ENCODE data around the gene ZSCAN32. TPM values are rescaled to one million over a fixed set of nuclear protein-coding genes. Genes with fewer than 3 reads are reported as not detected.
A peak's percentile ranks its signal among the peaks of the same experiment; 100 is the strongest.

The ZSCAN32 gene
- total RNA-seq (2021; ENCODE audit: unreplicated experiment) (18.9 TPM), Bru-seq, nascent RNA (percentile 75 among the genes with signal in this experiment), BruChase-seq, experiment 1, labeled RNA remaining after a 2-hour chase (percentile 80 among the genes with signal in this experiment), BruChase-seq, experiment 2, labeled RNA remaining after a 6-hour chase (percentile 71 among the genes with signal in this experiment)
- 12.1 TPM for polyA plus RNA-seq (2012; ENCODE audit: insufficient read length)
- long read RNA-seq, transcript ZSCAN32-202 (7 exons, 3,173 nt) = major isoform, 6 of 41 reads
- long read RNA-seq, partial matches to known transcripts = 13 of 41 reads
- long read RNA-seq, other reads (novel, unspliced or antisense) = 16 of 41 reads

GRCh38 chr16:3400779-3401688 lies at the start of gene ZSCAN32, which contains the start of gene ZNF174:
ZSCAN32 (minus strand) TSS chr16:3401004; CDS start chr16:3397557, 3,447 bp downstream.
ZNF174 (plus strand) TSS chr16:3401215; CDS start chr16:3402005, 790 bp downstream.
- 0 out of 2 replicates have a peak, but pooled peaks cover 3% of the 10 kb centered on the region for H3K4me1 ChIP-seq (ENCODE audit: control insufficient read depth, insufficient read depth, low read length)
- no TSS peak for BruUV-seq (replicated peaks)

GRCh38 chr16:3444032-3444388 lies 43.2 kb upstream of the ZSCAN32 start:
- TF ChIP-seq CTCF (IDR thresholded peaks at IDR 0.05) (no peak), SIN3A (IDR thresholded peaks at IDR 0.05; ENCODE audit: borderline replicate concordance, insufficient read depth, low read depth, low read length) (0 out of 2 replicates have a peak, but pooled peaks have one; percentile 4)
- intact Hi-C loops (cut with micrococcal nuclease; ENCODE audit: unreplicated experiment) (no loop called here), in situ Hi-C loops (cut with HindIII; ENCODE audit: low pct_unique_long_range_greater_than_20kb, low sequenced_read_pairs) (no loop called here)
- Histone ChIP-seq H3K4me3 (ENCODE audit: low read depth in 2 of 2, low read length in 2 of 2) (peak overlapping the region; percentile 59 to 76), H3K9me3 (ENCODE audit: control insufficient read depth, insufficient read depth, low read depth, low read length) (peaks cover 4% of the 10 kb centered on the region; the same call in 1 of the 2 replicates), H3K27ac (ENCODE audit: low read length) (peak overlapping the region; percentile 77), H3K4me1 (ENCODE audit: control insufficient read depth, insufficient read depth, low read length) (no peaks in the 10 kb centered on the region), H3K36me3 (ENCODE audit: control insufficient read depth, insufficient read depth, low read length) (no peaks in the 10 kb centered on the region), H3K27me3 (ENCODE audit: control insufficient read depth, insufficient read depth, low read length) (no peaks in the 10 kb centered on the region)
- BruUV-seq (replicated peaks) = TSS peak; percentile 92
- DNase-seq (ENCODE audit: low read depth, low spot score) (no peak), ATAC-seq (peak; percentile 73)
- CTCF ChIA-PET = interaction anchor here (0.6 kb wide), 1 partner anchor 631 kb away, joined by 3 read pairs; no protein-coding TSS in a partner anchor
- POLR2A ChIA-PET = no interaction called here

More at GRCh38 chr16:3400779-3401688, at the start of gene ZSCAN32, which contains the start of gene ZNF174:
- in situ Hi-C loops (cut with HindIII; ENCODE audit: low pct_unique_long_range_greater_than_20kb, low sequenced_read_pairs) (no loop called here), intact Hi-C loops (cut with micrococcal nuclease; ENCODE audit: unreplicated experiment) (no loop called here)
- peak; percentile 99 for ATAC-seq
- Histone ChIP-seq H3K9me3 (ENCODE audit: control insufficient read depth, insufficient read depth, low read depth, low read length) (peaks cover 49% of the 10 kb centered on the region), H3K27me3 (ENCODE audit: control insufficient read depth, insufficient read depth, low read length) (no peaks in the 10 kb centered on the region), H3K27ac (ENCODE audit: low read length) (peak within 1 kb of the TSS; percentile 91), H3K36me3 (ENCODE audit: control insufficient read depth, insufficient read depth, low read length) (peaks cover 6% of the 10 kb centered on the region; the same call in 1 of the 2 replicates), H3K4me3 (ENCODE audit: low read depth in 2 of 2, low read length in 2 of 2) (peak within 1 kb of the TSS; percentile 82 to 89)
- TF ChIP-seq CTCF (IDR thresholded peaks at IDR 0.05) = no peak
- peak; percentile 64; the same call in 1 of the 2 replicates for TF ChIP-seq SIN3A (IDR thresholded peaks at IDR 0.05; ENCODE audit: borderline replicate concordance, insufficient read depth, low read depth, low read length)
- TF ChIP-seq POLR2AphosphoS5 (IDR thresholded peaks at IDR 0.05; ENCODE audit: low read depth, low read length) = peak; percentile 86
- 0 out of 2 replicates have a peak, but pooled peaks have one; percentile 39 for TF ChIP-seq TCF7L2 (IDR thresholded peaks at IDR 0.05; ENCODE audit: low read depth, low read length)
- CTCF ChIA-PET = no interaction called here
- DNase-seq (ENCODE audit: low read depth, low spot score) = peak; percentile 99
- POLR2A ChIA-PET = interaction anchor here (0.6 kb wide), 2 partner anchors 118 to 941 kb away, joined by 3 to 20 read pairs; partner anchors contain the start of gene TEDC2

Data from Panc1 (cell line).